ENCODE results near the gene ADAM12. TPM values are rescaled to one million over a fixed set of nuclear protein-coding genes. Genes with fewer than 3 reads are reported as not detected.

ADAM12 gene
- total and polyA plus RNA-seq, 7 donors, result under 0.01 to 0.82 (median 0.46) TPM; not detected in 1

DNA sequence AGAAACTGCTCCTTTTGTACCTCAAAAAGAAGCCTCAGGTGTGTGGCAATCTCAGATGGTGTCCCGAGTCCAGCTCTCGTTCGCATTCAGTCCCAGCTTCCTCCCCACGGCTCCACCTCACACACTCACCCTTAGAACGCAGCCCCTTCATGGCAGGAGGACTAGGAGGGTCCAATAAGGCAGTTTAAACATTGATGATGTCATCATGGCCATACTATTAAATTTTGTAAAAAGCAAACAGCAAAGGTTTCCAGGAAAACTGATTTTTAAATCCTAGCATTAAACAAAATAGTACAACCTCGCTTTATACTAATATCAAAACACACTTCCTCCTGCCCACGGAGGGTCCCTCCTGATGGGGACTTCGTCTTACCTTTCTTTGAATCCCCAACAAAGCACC, 133.0 kb downstream of the ADAM12 start:
- intact Hi-C loops (cut with DNase I), result no loop called here
- H3K36me3 ChIP-seq, result no peaks in the 10 kb centered on the region
- TF ChIP-seq, protein P1, sequence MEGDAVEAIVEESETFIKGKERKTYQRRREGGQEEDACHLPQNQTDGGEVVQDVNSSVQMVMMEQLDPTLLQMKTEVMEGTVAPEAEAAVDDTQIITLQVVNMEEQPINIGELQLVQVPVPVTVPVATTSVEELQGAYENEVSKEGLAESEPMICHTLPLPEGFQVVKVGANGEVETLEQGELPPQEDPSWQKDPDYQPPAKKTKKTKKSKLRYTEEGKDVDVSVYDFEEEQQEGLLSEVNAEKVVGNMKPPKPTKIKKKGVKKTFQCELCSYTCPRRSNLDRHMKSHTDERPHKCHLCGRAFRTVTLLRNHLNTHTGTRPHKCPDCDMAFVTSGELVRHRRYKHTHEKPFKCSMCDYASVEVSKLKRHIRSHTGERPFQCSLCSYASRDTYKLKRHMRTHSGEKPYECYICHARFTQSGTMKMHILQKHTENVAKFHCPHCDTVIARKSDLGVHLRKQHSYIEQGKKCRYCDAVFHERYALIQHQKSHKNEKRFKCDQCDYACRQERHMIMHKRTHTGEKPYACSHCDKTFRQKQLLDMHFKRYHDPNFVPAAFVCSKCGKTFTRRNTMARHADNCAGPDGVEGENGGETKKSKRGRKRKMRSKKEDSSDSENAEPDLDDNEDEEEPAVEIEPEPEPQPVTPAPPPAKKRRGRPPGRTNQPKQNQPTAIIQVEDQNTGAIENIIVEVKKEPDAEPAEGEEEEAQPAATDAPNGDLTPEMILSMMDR (IDR thresholded peaks at IDR 0.05), result no peak
- no peak for TF ChIP-seq EP300 (IDR thresholded peaks at IDR 0.05)
- no peak for TF ChIP-seq POLR2AphosphoS5 (IDR thresholded peaks at IDR 0.05)
- no peak for TF ChIP-seq POLR2A (IDR thresholded peaks at IDR 0.05)
- H3K4me1 ChIP-seq, result peaks cover 0 to 16% (median 2%) of the 10 kb centered on the region in 4 donors
- H3K4me3 ChIP-seq, result no peak overlapping the region
- no peak overlapping the region for H3K27ac ChIP-seq
- 78 to 84% methylated on average over 8 of the region's 8 CpGs for WGBS, 2 donors
- no peaks in the 10 kb centered on the region for H3K27me3 ChIP-seq
- DNase-seq, result no peak
- H3K9me3 ChIP-seq, result no peaks in the 10 kb centered on the region

DNA sequence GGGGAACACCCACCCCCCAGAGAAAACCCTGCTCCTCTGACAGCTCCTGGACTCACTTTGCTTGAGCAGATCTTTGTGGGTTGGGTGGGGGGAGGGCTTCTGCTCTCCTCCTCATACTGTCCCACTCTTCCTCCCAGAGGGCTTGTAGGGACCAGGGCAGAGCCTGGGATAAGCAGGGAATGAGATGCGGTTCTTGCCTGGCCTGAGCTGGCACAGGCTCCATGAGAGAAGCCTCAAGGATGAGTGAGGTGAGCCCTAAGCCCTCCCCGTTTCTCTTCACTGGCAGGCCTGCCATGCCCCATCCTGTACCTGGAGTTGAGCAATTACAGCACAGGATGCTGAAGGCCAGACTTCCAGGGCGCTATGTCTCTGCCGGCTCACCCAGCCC, 134.7 kb downstream of the ADAM12 start:
- no peaks in the 10 kb centered on the region for H3K9me3 ChIP-seq
- no peak overlapping the region for H3K4me3 ChIP-seq
- WGBS, 2 donors, result 75 to 76% methylated on average over 4 of the region's 4 CpGs
- peaks cover 0 to 16% (median 2%) of the 10 kb centered on the region in 4 donors for H3K4me1 ChIP-seq
- TF ChIP-seq, protein P1 (IDR thresholded peaks at IDR 0.05), result no peak
- TF ChIP-seq POLR2AphosphoS5 (IDR thresholded peaks at IDR 0.05) (no peak), EP300 (IDR thresholded peaks at IDR 0.05) (no peak), POLR2A (IDR thresholded peaks at IDR 0.05) (no peak)
- intact Hi-C loops (cut with DNase I), result no loop called here
- H3K27ac ChIP-seq, result no peak overlapping the region
- H3K36me3 ChIP-seq, result no peaks in the 10 kb centered on the region
- no peaks in the 10 kb centered on the region for H3K27me3 ChIP-seq
- no peak for DNase-seq

DNA sequence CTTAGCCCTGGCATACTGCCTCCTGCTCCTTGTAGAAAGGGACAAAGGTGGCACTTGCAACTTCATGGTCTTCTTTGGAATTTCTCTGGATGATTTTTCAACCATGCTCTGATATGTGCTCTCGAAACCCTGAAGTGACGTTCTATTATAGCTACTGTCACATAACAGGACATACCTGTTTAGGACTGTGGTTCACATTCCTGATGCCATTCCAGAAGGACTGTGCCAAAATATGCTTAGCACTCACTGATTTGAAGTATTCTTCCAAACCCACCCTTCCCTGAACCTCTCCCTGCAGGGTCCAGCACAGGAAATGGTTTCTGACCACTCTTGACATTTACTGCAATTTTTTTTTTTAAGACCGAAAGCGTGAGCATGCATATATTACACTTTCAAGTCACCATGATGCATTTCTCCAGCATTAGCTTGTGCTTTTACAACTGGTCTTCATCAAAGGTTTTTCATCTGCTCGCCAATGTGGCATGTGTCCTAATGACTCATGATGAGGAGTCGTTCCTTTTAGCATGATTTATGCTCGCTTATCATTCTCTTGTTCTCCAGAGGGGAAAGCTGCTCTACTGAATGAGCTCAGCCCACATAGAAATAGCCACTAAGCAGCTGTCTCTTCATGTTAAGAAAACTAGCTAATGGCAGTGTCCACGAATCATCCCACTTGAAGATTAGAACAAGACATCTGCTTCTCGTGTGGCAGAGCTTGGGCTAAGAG, 135.2 kb downstream of the ADAM12 start:
- H3K4me3 ChIP-seq, result no peak overlapping the region
- 66 to 76% methylated on average over 9 of the region's 9 CpGs for WGBS, 2 donors
- H3K9me3 ChIP-seq, result no peaks in the 10 kb centered on the region
- TF ChIP-seq EP300 (IDR thresholded peaks at IDR 0.05) (no peak), POLR2AphosphoS5 (IDR thresholded peaks at IDR 0.05) (peak in 2 of 4 donors; percentile 62), POLR2A (IDR thresholded peaks at IDR 0.05) (no peak)
- TF ChIP-seq, protein P1 (IDR thresholded peaks at IDR 0.05), result no peak
- no peaks in the 10 kb centered on the region for H3K36me3 ChIP-seq
- H3K27ac ChIP-seq, result no peak overlapping the region
- DNase-seq, result no peak
- H3K4me1 ChIP-seq, result peaks cover 0 to 16% (median 3%) of the 10 kb centered on the region in 4 donors
- no peaks in the 10 kb centered on the region for H3K27me3 ChIP-seq
- intact Hi-C loops (cut with DNase I), result no loop called here

DNA sequence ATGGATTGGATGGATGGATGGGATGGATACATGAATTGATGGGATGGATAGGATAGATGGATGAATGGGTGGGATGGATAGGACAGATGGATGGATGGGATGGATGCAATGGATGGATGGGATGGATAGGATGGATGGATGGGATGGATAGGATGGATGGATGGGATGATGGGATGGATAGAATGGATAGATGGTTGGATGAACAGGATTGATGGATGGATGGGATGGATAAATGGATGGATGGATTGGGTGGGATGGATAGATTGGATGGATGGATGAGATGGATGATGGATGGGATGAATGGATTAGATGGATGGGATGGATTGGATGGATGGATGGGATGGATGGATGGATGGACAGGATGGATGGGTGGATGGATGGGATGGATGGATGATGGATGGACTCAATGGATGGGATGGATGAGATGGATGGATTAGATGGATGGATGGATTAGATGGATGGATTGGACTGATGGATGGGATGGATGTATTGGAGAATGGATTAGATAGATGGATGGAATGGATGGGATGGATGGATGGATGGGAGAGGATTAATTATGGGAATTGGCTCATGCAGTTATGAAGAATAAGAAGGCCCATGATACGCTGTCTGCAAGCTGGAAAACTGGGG, 136.4 kb downstream of the ADAM12 start:
- no peak for DNase-seq
- Histone ChIP-seq H3K36me3 (no peaks in the 10 kb centered on the region), H3K9me3 (no peaks in the 10 kb centered on the region)

DNA sequence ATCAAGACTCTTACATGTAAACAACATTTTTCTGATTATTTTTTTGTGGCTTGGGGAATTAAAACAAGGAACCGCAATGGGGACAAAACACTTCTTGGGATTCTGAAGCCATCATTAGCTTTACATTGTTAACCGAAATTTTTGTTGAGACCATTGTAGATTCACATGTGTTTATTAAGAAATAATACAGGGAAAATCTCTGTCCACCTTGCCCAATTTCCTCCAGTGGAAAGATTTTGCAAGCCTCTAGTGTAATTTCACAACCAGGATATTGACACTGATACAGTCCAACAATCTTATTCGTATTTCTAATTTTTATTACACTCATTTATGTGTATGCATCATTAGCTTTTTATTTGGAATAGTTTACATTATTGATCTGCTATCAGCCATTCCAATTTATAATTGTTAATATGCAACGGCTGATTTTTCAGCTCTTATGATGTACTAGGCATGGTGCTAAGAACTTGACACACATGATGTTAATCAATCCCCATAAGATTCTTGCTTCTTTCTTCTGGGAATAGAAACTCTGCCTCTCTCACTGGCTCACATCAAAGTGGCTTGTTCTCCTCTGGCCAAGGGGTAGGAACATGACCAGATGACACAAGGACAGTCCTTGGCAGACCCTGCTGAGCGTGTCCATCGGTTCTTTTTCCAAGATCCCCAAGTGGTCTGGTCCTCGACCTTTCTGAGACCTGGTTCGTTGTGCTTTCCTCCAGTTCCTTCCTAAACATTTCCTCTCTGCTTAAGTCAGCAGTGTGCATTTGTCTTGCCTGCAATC, 137.6 kb downstream of the ADAM12 start:
- H3K4me1 ChIP-seq, result peaks cover 0 to 19% (median 5%) of the 10 kb centered on the region in 4 donors
- 79 to 81% methylated on average over 8 of the region's 8 CpGs for WGBS, 2 donors
- peak in 1 of 4 donors; percentile 18 for TF ChIP-seq POLR2AphosphoS5 (IDR thresholded peaks at IDR 0.05)
- TF ChIP-seq, protein P1 (IDR thresholded peaks at IDR 0.05), result no peak
- DNase-seq, result no peak
- H3K36me3 ChIP-seq, result no peaks in the 10 kb centered on the region
- intact Hi-C loops (cut with DNase I), result no loop called here
- no peak overlapping the region for H3K27ac ChIP-seq
- H3K9me3 ChIP-seq, result no peaks in the 10 kb centered on the region
- H3K4me3 ChIP-seq, result no peak overlapping the region
- no peaks in the 10 kb centered on the region for H3K27me3 ChIP-seq

More for the DNA sequence above, 136.4 kb downstream of the ADAM12 start:
- Histone ChIP-seq H3K27ac (no peak overlapping the region), H3K27me3 (no peaks in the 10 kb centered on the region), H3K4me1 (peaks cover 0 to 19% (median 5%) of the 10 kb centered on the region in 4 donors), H3K4me3 (no peak overlapping the region)
- WGBS, 2 donors, result 92 to 96% methylated on average over 1 of the region's 1 CpG
- no peak for TF ChIP-seq POLR2AphosphoS5 (IDR thresholded peaks at IDR 0.05)
- intact Hi-C loops (cut with DNase I), result no loop called here

Measured in sigmoid colon (tissue), 7 donors.